Esophagus squamous epithelium (tissue), 5 donors: ENCODE measurements around the gene GCSH. TPM values are rescaled to one million over a fixed set of nuclear protein-coding genes. Genes with fewer than 3 reads are reported as not detected.

Experiments
- DNase-seq: peaks from one replicate; lab custom pipeline; 2025; lab: John Stamatoyannopoulos, UW
- H3K27ac ChIP-seq, 4 donors: fragments of 200-600 bp; sonication (generic); one replicate each; pipeline ENCODE4 v1.5.1; 2016 to 2019; ENCODE audit warnings: mild to moderate bottlenecking in 1 of 4
- H3K27me3 ChIP-seq, 4 donors: fragments of 200-600 bp; sonication (generic); 1 replicate in 3 of 4; 2 replicates in 1 of 4; pipeline versions ENCODE4 v1.5.1 to v1.6.0; 2017 to 2021; ENCODE audit warnings: antibody characterized with exemption in 1 of 4
- H3K36me3 ChIP-seq, 3 donors: fragments of 200-600 bp; sonication (generic); one replicate each; pipeline ENCODE4 v1.5.1; 2016 to 2019
- H3K4me1 ChIP-seq, 3 donors: fragments of 200-600 bp; sonication (generic); one replicate each; pipeline ENCODE4 v1.5.1; 2017 to 2019
- H3K4me3 ChIP-seq, 4 donors: fragments of 200-600 bp; sonication (generic); 1 replicate in 3 of 4; 2 replicates in 1 of 4; pipeline ENCODE4 v1.5.1; 2016 to 2019; ENCODE audit warnings: mild to moderate bottlenecking in 2 of 4, moderate library complexity in 1 of 4
- H3K9me3 ChIP-seq, 3 donors: fragments of 200-600 bp; sonication (generic); one replicate each; pipeline ENCODE4 v1.5.1; 2016 to 2019
- POLR2A ChIP-seq, 4 donors: fragments of 450-650 bp; IDR thresholded peaks; one replicate each; pipeline ENCODE4 v1.6.1; 2017; ENCODE audit warnings: antibody characterized with exemption in 4 of 4, mild to moderate bottlenecking in 4 of 4, moderate library complexity in 3 of 4
- WGBS, 2 donors: methylation state at CpG; one replicate each; pipeline ENCODE4 v1.1.5; 2018; 5-methylcytosine and 5-hydroxymethylcytosine counted together
- intact Hi-C: fragments of 100-400 bp; cut with DNase I; formaldehyde crosslinking; loops from one replicate; pipeline ENCODE4 v1.15.0; 2022
- total RNA-seq, 4 donors: library from RNA; depleted of rRNA; stranded (reverse); fragments of >200 nt; gene quantifications; one replicate each; pipeline ENCODE4 v1.1.0, GENCODE V29; 2016
- TF ChIP-seq, protein P1 (sequence below), 6 experiments: fragments of 450-650 bp in 4 of 6; fragments of 200-600 bp in 2 of 6; sonication (generic) in 2 of 6; IDR thresholded peaks; one replicate each; pipeline ENCODE4 v1.5.1; 2016 to 2019; ENCODE audit warnings: antibody characterized with exemption in 6 of 6, mild to moderate bottlenecking in 4 of 6, moderate library complexity in 4 of 6
- donor health status: DM: yes; HTN: yes; CAD: no.

The GCSH gene
- total RNA-seq, 4 donors from 2014 or later: 9.7 to 18.3 (median 15.1) TPM

DNA sequence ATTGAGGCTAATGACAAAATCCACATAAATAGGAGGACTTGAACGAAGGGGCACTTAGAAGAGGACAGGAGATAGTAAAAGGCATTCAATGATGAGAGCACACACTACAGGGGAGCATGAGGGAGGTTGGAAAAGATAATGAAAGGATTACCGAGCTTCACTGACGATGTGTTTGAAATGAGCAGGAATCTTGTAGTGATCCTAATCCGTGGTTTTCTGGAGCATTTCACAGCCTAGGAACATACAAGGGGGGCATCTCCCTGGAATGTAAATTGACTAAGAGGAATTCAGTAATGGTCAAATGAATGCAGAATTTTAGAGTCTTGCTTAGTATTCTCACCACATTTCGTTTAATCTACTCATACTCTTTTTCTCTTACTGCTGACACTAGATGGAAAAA lies 55.4 kb downstream of the GCSH start:
- WGBS, 2 donors: 86 to 92% methylated on average over 5 of the region's 5 CpGs
- H3K27me3 ChIP-seq: no peaks in the 10 kb centered on the region
- no peaks in the 10 kb centered on the region for H3K9me3 ChIP-seq
- H3K36me3 ChIP-seq: peaks cover 0 to 80% (median 25%) of the 10 kb centered on the region in 3 donors
- H3K4me3 ChIP-seq: no peak overlapping the region
- TF ChIP-seq POLR2A (IDR thresholded peaks at IDR 0.05): no peak
- TF ChIP-seq, protein P1, sequence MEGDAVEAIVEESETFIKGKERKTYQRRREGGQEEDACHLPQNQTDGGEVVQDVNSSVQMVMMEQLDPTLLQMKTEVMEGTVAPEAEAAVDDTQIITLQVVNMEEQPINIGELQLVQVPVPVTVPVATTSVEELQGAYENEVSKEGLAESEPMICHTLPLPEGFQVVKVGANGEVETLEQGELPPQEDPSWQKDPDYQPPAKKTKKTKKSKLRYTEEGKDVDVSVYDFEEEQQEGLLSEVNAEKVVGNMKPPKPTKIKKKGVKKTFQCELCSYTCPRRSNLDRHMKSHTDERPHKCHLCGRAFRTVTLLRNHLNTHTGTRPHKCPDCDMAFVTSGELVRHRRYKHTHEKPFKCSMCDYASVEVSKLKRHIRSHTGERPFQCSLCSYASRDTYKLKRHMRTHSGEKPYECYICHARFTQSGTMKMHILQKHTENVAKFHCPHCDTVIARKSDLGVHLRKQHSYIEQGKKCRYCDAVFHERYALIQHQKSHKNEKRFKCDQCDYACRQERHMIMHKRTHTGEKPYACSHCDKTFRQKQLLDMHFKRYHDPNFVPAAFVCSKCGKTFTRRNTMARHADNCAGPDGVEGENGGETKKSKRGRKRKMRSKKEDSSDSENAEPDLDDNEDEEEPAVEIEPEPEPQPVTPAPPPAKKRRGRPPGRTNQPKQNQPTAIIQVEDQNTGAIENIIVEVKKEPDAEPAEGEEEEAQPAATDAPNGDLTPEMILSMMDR (IDR thresholded peaks at IDR 0.05): no peak
- no peak for DNase-seq
- intact Hi-C loops: no loop called here
- H3K4me1 ChIP-seq: peaks cover 0 to 32% (median 16%) of the 10 kb centered on the region in 3 donors
- no peak overlapping the region for H3K27ac ChIP-seq

DNA sequence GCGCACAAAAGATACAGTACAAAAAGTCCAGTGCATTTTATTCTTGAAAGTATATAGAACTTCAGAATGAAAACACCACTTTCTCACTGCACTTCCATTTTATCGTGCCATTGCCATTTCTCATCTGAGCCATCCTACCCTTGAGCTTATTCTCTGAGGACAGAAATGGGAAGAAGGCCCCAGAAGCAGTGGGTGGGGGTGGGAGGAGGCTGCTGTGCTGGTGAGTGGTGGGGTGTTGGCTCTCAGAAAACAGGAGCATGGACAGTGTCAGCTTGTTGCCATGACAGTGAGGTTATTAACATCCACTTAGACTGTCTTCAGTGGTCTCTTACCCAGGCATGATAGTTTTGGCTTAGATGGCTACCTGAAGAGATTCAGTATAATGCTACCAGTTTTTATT lies 56.1 kb downstream of the GCSH start:
- Histone ChIP-seq H3K27ac (no peak overlapping the region), H3K36me3 (peaks cover 0 to 73% (median 25%) of the 10 kb centered on the region in 3 donors), H3K9me3 (no peaks in the 10 kb centered on the region), H3K4me1 (peaks cover 4 to 36% (median 16%) of the 10 kb centered on the region in 3 donors), H3K27me3 (no peaks in the 10 kb centered on the region), H3K4me3 (no peak overlapping the region)
- 91 to 93% methylated on average over 2 of the region's 2 CpGs for WGBS, 2 donors
- DNase-seq: no peak
- intact Hi-C loops: no loop called here
- TF ChIP-seq, protein P1 (IDR thresholded peaks at IDR 0.05): no peak
- TF ChIP-seq POLR2A (IDR thresholded peaks at IDR 0.05): no peak

DNA sequence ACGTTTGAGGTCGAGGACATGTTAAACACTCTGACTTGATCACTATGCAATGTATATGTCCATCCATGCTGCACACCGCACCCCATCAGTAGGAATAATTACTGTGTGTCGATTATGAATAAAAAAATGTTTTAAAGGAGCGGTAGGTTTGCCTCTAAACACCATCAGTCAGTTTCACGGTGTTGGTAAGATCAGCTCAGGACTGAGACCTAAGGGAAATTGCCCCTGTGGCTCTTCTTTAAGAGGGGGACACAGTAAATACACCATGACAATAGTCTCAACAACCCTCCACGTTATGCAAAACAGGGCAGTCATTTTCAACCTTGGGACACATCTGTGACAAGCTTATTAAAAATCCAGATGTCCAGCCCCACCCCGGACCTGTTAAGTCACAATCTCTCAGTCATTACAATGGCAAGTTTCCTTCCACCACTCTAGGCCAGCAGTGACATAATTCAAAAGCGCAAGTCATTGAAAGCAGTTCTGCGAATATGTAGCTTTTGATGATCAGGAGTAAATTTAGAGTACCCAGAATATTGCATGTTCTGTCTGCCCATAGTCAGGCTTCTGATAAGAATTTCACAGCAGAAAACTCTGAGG lies 59.3 kb downstream of the GCSH start:
- TF ChIP-seq POLR2A (IDR thresholded peaks at IDR 0.05): peak in 1 of 4 donors; percentile 7
- TF ChIP-seq, protein P1 (IDR thresholded peaks at IDR 0.05): no peak
- peaks cover 0 to 40% (median 3%) of the 10 kb centered on the region in 3 donors for H3K36me3 ChIP-seq
- DNase-seq: no peak
- H3K4me1 ChIP-seq: peaks cover 5 to 39% (median 16%) of the 10 kb centered on the region in 3 donors
- H3K27me3 ChIP-seq: no peaks in the 10 kb centered on the region
- H3K9me3 ChIP-seq: no peaks in the 10 kb centered on the region
- peak overlapping the region; percentile 65 to 88 (median 80) for H3K4me3 ChIP-seq
- WGBS, 2 donors: 25 to 30% methylated on average over 10 of the region's 10 CpGs
- intact Hi-C loops: no loop called here
- H3K27ac ChIP-seq: peak overlapping the region; percentile 52 to 95 (median 86)

DNA sequence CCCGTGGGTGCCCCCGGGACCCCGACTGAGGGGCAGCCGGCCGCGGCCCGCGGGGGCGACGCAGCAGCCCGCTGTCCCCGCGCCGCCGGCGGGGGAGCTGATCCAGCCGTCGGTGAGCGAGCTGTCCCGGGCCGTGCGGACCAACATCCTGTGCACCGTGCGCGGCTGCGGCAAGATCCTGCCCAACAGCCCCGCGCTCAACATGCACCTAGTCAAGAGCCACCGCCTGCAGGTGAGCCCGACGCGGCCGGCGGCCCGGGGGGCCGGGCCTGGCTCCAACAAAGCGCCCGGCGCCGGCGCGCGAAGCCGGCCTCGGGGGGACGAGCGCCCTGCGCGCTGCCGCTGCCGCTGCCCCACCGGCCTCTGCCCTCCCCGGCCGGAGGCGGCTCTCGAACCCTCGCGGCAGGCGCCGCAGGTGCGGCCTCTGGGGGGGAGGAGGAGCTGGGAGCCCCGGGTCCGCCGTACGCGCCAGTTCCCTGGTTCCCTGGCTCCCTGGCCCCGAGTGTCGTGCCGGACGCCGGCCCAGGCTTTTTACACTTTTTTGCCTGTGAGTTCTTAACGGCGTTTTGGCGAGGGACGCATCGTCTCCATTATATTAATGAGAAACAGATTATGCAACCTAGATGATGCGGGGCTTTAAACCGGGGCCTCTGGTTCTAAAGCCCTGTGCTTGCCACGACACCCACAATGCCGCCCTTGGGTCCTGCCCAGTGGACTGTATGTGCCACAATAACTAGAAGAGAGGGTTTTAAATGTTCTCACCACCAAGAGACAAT lies 60.0 kb downstream of the GCSH start:
- H3K4me3 ChIP-seq: peak overlapping the region; percentile 65 to 88 (median 80)
- peaks cover 0 to 33% (median 0%) of the 10 kb centered on the region in 3 donors for H3K36me3 ChIP-seq
- no peaks in the 10 kb centered on the region for H3K9me3 ChIP-seq
- WGBS, 2 donors: 0 to 3% methylated on average over 2 to 4 of the region's 80 CpGs
- TF ChIP-seq POLR2A (IDR thresholded peaks at IDR 0.05): no peak
- TF ChIP-seq, protein P1 (IDR thresholded peaks at IDR 0.05): no peak
- peaks cover 5 to 39% (median 16%) of the 10 kb centered on the region in 3 donors for H3K4me1 ChIP-seq
- no peaks in the 10 kb centered on the region for H3K27me3 ChIP-seq
- DNase-seq: no peak
- H3K27ac ChIP-seq: peak overlapping the region; percentile 79 to 95 (median 92)
- intact Hi-C loops: no loop called here
